ENCODE results near the gene TMEM53. TPM values are rescaled to one million over a fixed set of nuclear protein-coding genes. Genes with fewer than 3 reads are reported as not detected.

Gene TMEM53
- total RNA-seq, 1 donor from 2014 or later, result 8.1 TPM

Other genes with a start within 250 kb of the TMEM53 start
- gene ARMH1, start 233 bp upstream of the TMEM53 start, total RNA-seq, result 0.83 TPM
- not detected for gene RNU5D-1, start 56.7 kb upstream of the TMEM53 start, total RNA-seq
- gene KIF2C, start 65.4 kb upstream of the TMEM53 start, total RNA-seq, result 1.00 TPM
- 674 TPM for gene RPS8, start 101.1 kb upstream of the TMEM53 start, total RNA-seq
- not detected for gene BEST4, start 113.7 kb upstream of the TMEM53 start, total RNA-seq
- 6.2 TPM for gene PLK3, start 125.9 kb upstream of the TMEM53 start, total RNA-seq
- 1.1 TPM for gene DYNLT4, start 132.9 kb upstream of the TMEM53 start, total RNA-seq
- 1.9 TPM for gene BTBD19, start 134.0 kb upstream of the TMEM53 start, total RNA-seq
- gene PTCH2, start 168.8 kb upstream of the TMEM53 start, total RNA-seq, result 0.30 TPM

Measured in Right ventricle myocardium superior (tissue), 1 donor.